ENCODE data around the gene ALDH3B2.
"Not testable (repeated sequence)": the region's sequence is repeated elsewhere in the genome, so short reads cannot be mapped to it uniquely, and the experiment has no call there.

ALDH3B2 gene

GRCh38 chr11:67674442-67674871 is at the start of gene ALDH3B2:
Gene ALDH3B2 (minus strand): TSS chr11:67674623. CDS start chr11:67666935, 7,688 bp downstream.
- TF ChIP-seq CTCF (IDR thresholded peaks at IDR 0.05; ENCODE audit: insufficient read depth, missing control alignments): no peak
- DNase-seq (ENCODE audit: insufficient read length, low spot score) (no peak), FAIRE-seq (no peak)

- not testable (repeated sequence) for DNase-seq (ENCODE audit: insufficient read length, low spot score); FAIRE-seq
Observed at GRCh38 chr11:67723036-67723435, 48.6 kb upstream of the ALDH3B2 start.

- not testable (repeated sequence) for DNase-seq (ENCODE audit: insufficient read length, low spot score); FAIRE-seq
Observed at GRCh38 chr11:67716226-67716625, 41.8 kb upstream of the ALDH3B2 start.

- DNase-seq (ENCODE audit: insufficient read length, low spot score); FAIRE-seq: not testable (repeated sequence)
Observed at GRCh38 chr11:67715801-67716200, 41.4 kb upstream of the ALDH3B2 start.

GRCh38 chr11:67713892-67714509 is 39.6 kb upstream of the ALDH3B2 start:
- FAIRE-seq; DNase-seq (ENCODE audit: insufficient read length, low spot score): not testable (repeated sequence)
- TF ChIP-seq CTCF (IDR thresholded peaks at IDR 0.05; ENCODE audit: insufficient read depth, missing control alignments): peak; percentile 23

GRCh38 chr11:67711676-67712075 is 37.3 kb upstream of the ALDH3B2 start:
- not testable (repeated sequence) for FAIRE-seq; DNase-seq (ENCODE audit: insufficient read length, low spot score)

GRCh38 chr11:67711212-67711611 is 36.8 kb upstream of the ALDH3B2 start:
- not testable (repeated sequence) for FAIRE-seq; DNase-seq (ENCODE audit: insufficient read length, low spot score)

GRCh38 chr11:67709806-67710205 is 35.4 kb upstream of the ALDH3B2 start:
- DNase-seq (ENCODE audit: insufficient read length, low spot score); FAIRE-seq: not testable (repeated sequence)

GRCh38 chr11:67705264-67705663 is 30.8 kb upstream of the ALDH3B2 start:
- FAIRE-seq (no peak), DNase-seq (ENCODE audit: insufficient read length, low spot score) (no peak)
- TF ChIP-seq CTCF (IDR thresholded peaks at IDR 0.05; ENCODE audit: insufficient read depth, missing control alignments): no peak

GRCh38 chr11:67704524-67704923 is 30.1 kb upstream of the ALDH3B2 start:
- TF ChIP-seq CTCF (IDR thresholded peaks at IDR 0.05; ENCODE audit: insufficient read depth, missing control alignments): no peak
- DNase-seq (ENCODE audit: insufficient read length, low spot score) (no peak), FAIRE-seq (no peak)

GRCh38 chr11:67703709-67704108 is 29.3 kb upstream of the ALDH3B2 start:
- not testable (repeated sequence) for FAIRE-seq; DNase-seq (ENCODE audit: insufficient read length, low spot score)
